Measurements from ENCODE around the gene PTPRT.

PTPRT gene

GRCh38 chr20:42754706-42755105, 435.0 kb downstream of the PTPRT start (continued):
- no peak for TF ChIP-seq ZBTB11 (tag by site-specific recombination; conservative IDR thresholded peaks at IDR 0.05; ENCODE audit: low read depth)
- no peak for TF ChIP-seq ZNF777 (tag by site-specific recombination; IDR thresholded peaks at IDR 0.05; ENCODE audit: borderline replicate concordance)
- no peak for TF ChIP-seq SCRT2 (tag by site-specific recombination; IDR thresholded peaks at IDR 0.05)
- TF ChIP-seq SP3 (tag by site-specific recombination; IDR thresholded peaks at IDR 0.05) = no peak
- TF ChIP-seq ZNF114 (tag by site-specific recombination; IDR thresholded peaks at IDR 0.05) = no peak
- TF ChIP-seq ZFP3 (tag by site-specific recombination; IDR thresholded peaks at IDR 0.05; ENCODE audit: low read depth) = no peak

GRCh38 chr20:42752620-42753019, 437.1 kb downstream of the PTPRT start:
- TF ChIP-seq ZNF140 (tag by site-specific recombination; IDR thresholded peaks at IDR 0.05) (no peak), ZNF473 (tag by site-specific recombination; IDR thresholded peaks at IDR 0.05) (no peak), HOXC10 (CRISPR knock-in tag; IDR thresholded peaks at IDR 0.05) (no peak)
- TF ChIP-seq, protein P1, sequence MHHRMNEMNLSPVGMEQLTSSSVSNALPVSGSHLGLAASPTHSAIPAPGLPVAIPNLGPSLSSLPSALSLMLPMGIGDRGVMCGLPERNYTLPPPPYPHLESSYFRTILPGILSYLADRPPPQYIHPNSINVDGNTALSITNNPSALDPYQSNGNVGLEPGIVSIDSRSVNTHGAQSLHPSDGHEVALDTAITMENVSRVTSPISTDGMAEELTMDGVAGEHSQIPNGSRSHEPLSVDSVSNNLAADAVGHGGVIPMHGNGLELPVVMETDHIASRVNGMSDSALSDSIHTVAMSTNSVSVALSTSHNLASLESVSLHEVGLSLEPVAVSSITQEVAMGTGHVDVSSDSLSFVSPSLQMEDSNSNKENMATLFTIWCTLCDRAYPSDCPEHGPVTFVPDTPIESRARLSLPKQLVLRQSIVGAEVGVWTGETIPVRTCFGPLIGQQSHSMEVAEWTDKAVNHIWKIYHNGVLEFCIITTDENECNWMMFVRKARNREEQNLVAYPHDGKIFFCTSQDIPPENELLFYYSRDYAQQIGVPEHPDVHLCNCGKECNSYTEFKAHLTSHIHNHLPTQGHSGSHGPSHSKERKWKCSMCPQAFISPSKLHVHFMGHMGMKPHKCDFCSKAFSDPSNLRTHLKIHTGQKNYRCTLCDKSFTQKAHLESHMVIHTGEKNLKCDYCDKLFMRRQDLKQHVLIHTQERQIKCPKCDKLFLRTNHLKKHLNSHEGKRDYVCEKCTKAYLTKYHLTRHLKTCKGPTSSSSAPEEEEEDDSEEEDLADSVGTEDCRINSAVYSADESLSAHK (tag by site-specific recombination; IDR thresholded peaks at IDR 0.05) = no peak
- Histone ChIP-seq H3K27ac (ENCODE audit: extremely low read depth, low read depth, low read length) (no peak overlapping the region), H3K4me1 (ENCODE audit: control insufficient read depth, insufficient read depth, low read length) (no peaks in the 10 kb centered on the region), H3K9me3 (ENCODE audit: control insufficient read depth, insufficient read depth, low read depth, low read length) (no peaks in the 10 kb centered on the region), H3K4me3 (ENCODE audit: low read depth, low read length) (no peak overlapping the region), H3K36me3 (ENCODE audit: control insufficient read depth in 2 of 2, insufficient read depth in 1 of 2, low read length in 2 of 2) (no peaks in the 10 kb centered on the region)
- ChIA-PET CTCF (no interaction called here), POLR2A (no interaction called here)

DNA sequence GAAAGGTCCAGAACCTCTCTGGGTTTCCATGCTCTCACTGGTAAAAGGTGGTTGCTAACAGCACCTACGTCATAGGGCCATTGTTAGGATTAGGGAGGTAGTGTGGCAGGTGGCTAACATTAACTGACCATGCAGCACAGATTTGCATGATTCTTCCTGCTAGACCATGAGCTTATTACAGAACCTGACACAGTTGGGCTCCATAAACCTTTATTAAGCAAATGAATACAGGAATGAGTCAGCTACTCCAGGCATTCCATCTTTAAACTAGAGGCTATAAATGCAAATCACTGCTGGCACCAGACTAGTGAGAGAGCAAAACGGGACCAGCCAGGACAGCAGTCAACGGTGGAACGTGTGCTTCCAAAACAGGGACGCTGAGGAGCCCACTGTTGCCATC, 440.1 kb downstream of the PTPRT start:
- TF ChIP-seq, protein P2, sequence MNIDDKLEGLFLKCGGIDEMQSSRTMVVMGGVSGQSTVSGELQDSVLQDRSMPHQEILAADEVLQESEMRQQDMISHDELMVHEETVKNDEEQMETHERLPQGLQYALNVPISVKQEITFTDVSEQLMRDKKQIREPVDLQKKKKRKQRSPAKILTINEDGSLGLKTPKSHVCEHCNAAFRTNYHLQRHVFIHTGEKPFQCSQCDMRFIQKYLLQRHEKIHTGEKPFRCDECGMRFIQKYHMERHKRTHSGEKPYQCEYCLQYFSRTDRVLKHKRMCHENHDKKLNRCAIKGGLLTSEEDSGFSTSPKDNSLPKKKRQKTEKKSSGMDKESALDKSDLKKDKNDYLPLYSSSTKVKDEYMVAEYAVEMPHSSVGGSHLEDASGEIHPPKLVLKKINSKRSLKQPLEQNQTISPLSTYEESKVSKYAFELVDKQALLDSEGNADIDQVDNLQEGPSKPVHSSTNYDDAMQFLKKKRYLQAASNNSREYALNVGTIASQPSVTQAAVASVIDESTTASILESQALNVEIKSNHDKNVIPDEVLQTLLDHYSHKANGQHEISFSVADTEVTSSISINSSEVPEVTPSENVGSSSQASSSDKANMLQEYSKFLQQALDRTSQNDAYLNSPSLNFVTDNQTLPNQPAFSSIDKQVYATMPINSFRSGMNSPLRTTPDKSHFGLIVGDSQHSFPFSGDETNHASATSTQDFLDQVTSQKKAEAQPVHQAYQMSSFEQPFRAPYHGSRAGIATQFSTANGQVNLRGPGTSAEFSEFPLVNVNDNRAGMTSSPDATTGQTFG (tag by site-specific recombination; IDR thresholded peaks at IDR 0.05; ENCODE audit: borderline replicate concordance) = no peak
- no peak for TF ChIP-seq MZF1 (tag by site-specific recombination; IDR thresholded peaks at IDR 0.05; ENCODE audit: borderline replicate concordance)
- no peak for TF ChIP-seq ZBTB10 (tag by site-specific recombination; IDR thresholded peaks at IDR 0.05)
- no peak for TF ChIP-seq TCF7L2 (IDR thresholded peaks at IDR 0.05; ENCODE audit: borderline replicate concordance, low read depth, low read length)
- no peak for TF ChIP-seq ZNF560 (tag by site-specific recombination; IDR thresholded peaks at IDR 0.05; ENCODE audit: borderline replicate concordance)
- no peak for TF ChIP-seq ZSCAN18 (tag by site-specific recombination; IDR thresholded peaks at IDR 0.05)
- no peak for TF ChIP-seq ZNF223 (tag by site-specific recombination; IDR thresholded peaks at IDR 0.05)
- TF ChIP-seq, protein P3, sequence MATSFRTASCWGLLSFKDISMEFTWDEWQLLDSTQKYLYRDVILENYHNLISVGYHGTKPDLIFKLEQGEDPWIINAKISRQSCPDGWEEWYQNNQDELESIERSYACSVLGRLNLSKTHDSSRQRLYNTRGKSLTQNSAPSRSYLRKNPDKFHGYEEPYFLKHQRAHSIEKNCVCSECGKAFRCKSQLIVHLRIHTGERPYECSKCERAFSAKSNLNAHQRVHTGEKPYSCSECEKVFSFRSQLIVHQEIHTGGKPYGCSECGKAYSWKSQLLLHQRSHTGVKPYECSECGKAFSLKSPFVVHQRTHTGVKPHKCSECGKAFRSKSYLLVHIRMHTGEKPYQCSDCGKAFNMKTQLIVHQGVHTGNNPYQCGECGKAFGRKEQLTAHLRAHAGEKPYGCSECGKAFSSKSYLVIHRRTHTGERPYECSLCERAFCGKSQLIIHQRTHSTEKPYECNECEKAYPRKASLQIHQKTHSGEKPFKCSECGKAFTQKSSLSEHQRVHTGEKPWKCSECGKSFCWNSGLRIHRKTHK (tag by site-specific recombination; IDR thresholded peaks at IDR 0.05) = no peak
- TF ChIP-seq ZNF600 (tag by site-specific recombination; IDR thresholded peaks at IDR 0.05) = no peak
- TF ChIP-seq ZNF473 (tag by site-specific recombination; IDR thresholded peaks at IDR 0.05) = no peak
- H3K9me3 ChIP-seq (ENCODE audit: control insufficient read depth, insufficient read depth, low read depth, low read length) = no peaks in the 10 kb centered on the region
- no peaks in the 10 kb centered on the region for H3K4me1 ChIP-seq (ENCODE audit: control insufficient read depth, insufficient read depth, low read length)
- ChIA-PET CTCF (no interaction called here), POLR2A (no interaction called here)
- no peak overlapping the region for H3K4me3 ChIP-seq (ENCODE audit: low read depth, low read length)
- H3K36me3 ChIP-seq (ENCODE audit: control insufficient read depth in 2 of 2, insufficient read depth in 1 of 2, low read length in 2 of 2) = no peaks in the 10 kb centered on the region
- no peak overlapping the region for H3K27ac ChIP-seq (ENCODE audit: extremely low read depth, low read depth, low read length)
